HUES48 (cell line): ENCODE measurements around the gene FAM221A.
"Not testable (repeated sequence)": the region's sequence is repeated elsewhere in the genome, so short reads cannot be mapped to it uniquely, and the experiment has no call there.

Experiments used
- H3K27ac ChIP-seq: one replicate; pipeline ENCODE4 v1.7.0; 2013; ENCODE audit warnings: low read depth, low read length, inconsistent platforms
- H3K27me3 ChIP-seq: 2 replicates; pipeline ENCODE4 v1.6.1; 2013; ENCODE audit warnings: mild to moderate bottlenecking, low read length; ENCODE audit not compliant: control insufficient read depth, insufficient read depth
- H3K36me3 ChIP-seq: 2 replicates; pipeline ENCODE4 v1.6.1; 2013; ENCODE audit warnings: low read length; ENCODE audit not compliant: control insufficient read depth, insufficient read depth
- H3K4me1 ChIP-seq: 2 replicates; pipeline ENCODE4 v1.6.1; 2013; ENCODE audit warnings: mild to moderate bottlenecking, low read length; ENCODE audit not compliant: control insufficient read depth, insufficient read depth
- H3K4me3 ChIP-seq: 2 replicates; pipeline ENCODE4 v1.5.1; 2013; ENCODE audit warnings: mild to moderate bottlenecking, low read depth, low read length
- H3K9ac ChIP-seq: 2 replicates; pipeline ENCODE4 v1.6.1; 2013; ENCODE audit warnings: mild to moderate bottlenecking, low read depth, low read length, moderate library complexity
- H3K9me3 ChIP-seq: 2 replicates; pipeline ENCODE4 v1.6.1; 2013; ENCODE audit warnings: low read length; ENCODE audit not compliant: control insufficient read depth, insufficient read depth

The FAM221A gene

GRCh38 chr7:23709081-23709750 is 29.2 kb downstream of the FAM221A start:
- Histone ChIP-seq H3K9me3 (peaks cover 11% of the 10 kb centered on the region), H3K9ac (no peak overlapping the region), H3K27ac (no peak overlapping the region), H3K4me1 (no peaks in the 10 kb centered on the region; the same call in 1 of the 2 replicates), H3K27me3 (no peaks in the 10 kb centered on the region), H3K36me3 (peaks cover 18% of the 10 kb centered on the region), H3K4me3 (no peak overlapping the region)

GRCh38 chr7:23710000-23710399 is 30.0 kb downstream of the FAM221A start, which contains the start of gene STK31:
STK31 (plus strand) TSS chr7:23710219; CDS start chr7:23710286, 67 bp downstream.
- Histone ChIP-seq H3K27me3 (no peaks in the 10 kb centered on the region), H3K9ac (no peak within 1 kb of the TSS), H3K4me3 (no peak within 1 kb of the TSS), H3K9me3 (peaks cover 11% of the 10 kb centered on the region), H3K4me1 (no peaks in the 10 kb centered on the region; the same call in 1 of the 2 replicates), H3K36me3 (peaks cover 11% of the 10 kb centered on the region), H3K27ac (no peak within 1 kb of the TSS)

- Histone ChIP-seq H3K4me3 (no peak overlapping the region), H3K27ac (no peak overlapping the region), H3K9me3 (no peaks in the 10 kb centered on the region), H3K36me3 (no peaks in the 10 kb centered on the region), H3K27me3 (no peaks in the 10 kb centered on the region), H3K4me1 (no peaks in the 10 kb centered on the region; the same call in 1 of the 2 replicates), H3K9ac (no peak overlapping the region)
Measured at GRCh38 chr7:23712368-23713284, 32.6 kb downstream of the FAM221A start.

- Histone ChIP-seq H3K36me3 (no peaks in the 10 kb centered on the region), H3K9ac (no peak overlapping the region), H3K27me3 (no peaks in the 10 kb centered on the region), H3K4me1 (no peaks in the 10 kb centered on the region; the same call in 1 of the 2 replicates), H3K27ac (no peak overlapping the region), H3K4me3 (no peak overlapping the region), H3K9me3 (no peaks in the 10 kb centered on the region)
Measured at GRCh38 chr7:23713285-23714149, 33.5 kb downstream of the FAM221A start.

GRCh38 chr7:23714150-23714464 is 34.1 kb downstream of the FAM221A start:
- Histone ChIP-seq H3K9ac (no peak overlapping the region), H3K36me3 (no peaks in the 10 kb centered on the region), H3K4me3 (no peak overlapping the region), H3K9me3 (no peaks in the 10 kb centered on the region), H3K4me1 (no peaks in the 10 kb centered on the region; the same call in 1 of the 2 replicates), H3K27me3 (no peaks in the 10 kb centered on the region), H3K27ac (no peak overlapping the region)

GRCh38 chr7:23714579-23714978 is 34.6 kb downstream of the FAM221A start:
- Histone ChIP-seq H3K9me3 (no peaks in the 10 kb centered on the region), H3K27me3 (no peaks in the 10 kb centered on the region), H3K36me3 (no peaks in the 10 kb centered on the region), H3K4me3 (no peak overlapping the region), H3K4me1 (no peaks in the 10 kb centered on the region; the same call in 1 of the 2 replicates), H3K27ac (no peak overlapping the region), H3K9ac (no peak overlapping the region)

- Histone ChIP-seq H3K4me3 (no peak overlapping the region), H3K9ac (no peak overlapping the region), H3K27ac (no peak overlapping the region), H3K36me3 (no peaks in the 10 kb centered on the region), H3K27me3 (no peaks in the 10 kb centered on the region), H3K4me1 (no peaks in the 10 kb centered on the region; the same call in 1 of the 2 replicates), H3K9me3 (no peaks in the 10 kb centered on the region)
Measured at GRCh38 chr7:23715099-23715498, 35.1 kb downstream of the FAM221A start.

GRCh38 chr7:23717788-23718187 is 37.8 kb downstream of the FAM221A start:
- Histone ChIP-seq H3K27ac (no peak overlapping the region), H3K9ac (no peak overlapping the region), H3K36me3 (no peaks in the 10 kb centered on the region), H3K9me3 (no peaks in the 10 kb centered on the region), H3K27me3 (peaks cover 11% of the 10 kb centered on the region), H3K4me3 (no peak overlapping the region), H3K4me1 (no peaks in the 10 kb centered on the region)

- peaks cover 44% of the 10 kb centered on the region for H3K27me3 ChIP-seq
- no peak overlapping the region for H3K27ac ChIP-seq
- no peaks in the 10 kb centered on the region for H3K36me3 ChIP-seq
- H3K4me3 ChIP-seq: no peak overlapping the region
- no peak overlapping the region for H3K9ac ChIP-seq
- no peaks in the 10 kb centered on the region for H3K9me3 ChIP-seq
- H3K4me1 ChIP-seq: peaks cover 10% of the 10 kb centered on the region
Measured at GRCh38 chr7:23721456-23721855, 41.5 kb downstream of the FAM221A start.

GRCh38 chr7:23722587-23723216 is 42.7 kb downstream of the FAM221A start:
- H3K27ac ChIP-seq, H3K9me3 ChIP-seq, H3K9ac ChIP-seq, H3K36me3 ChIP-seq: not testable (repeated sequence)
- H3K4me3 ChIP-seq: peak overlapping the region; percentile 42; the same call in 1 of the 2 replicates
- peaks cover 44% of the 10 kb centered on the region for H3K27me3 ChIP-seq
- H3K4me1 ChIP-seq: peaks cover 10% of the 10 kb centered on the region
